GM23338 (cell line): ENCODE results near the gene AGAP3. TPM values are rescaled to one million over a fixed set of nuclear protein-coding genes. Genes with fewer than 3 reads are reported as not detected.

Experiments
- ATAC-seq: fragments of 200-7000 bp; cut with Tn5 transposase; 3 replicates; pipeline ENCODE4 v1.9.1; 2020
- DNase-seq: peaks from one replicate; pipeline ENCODE4 v3.0.0-alpha.2; 2015; ENCODE audit warnings: low spot score
- H2AFZ ChIP-seq: fragments of 200-600 bp; sonication (generic); 2 replicates; pipeline ENCODE4 v1.8.0; 2016; ENCODE audit warnings: antibody characterized with exemption, mild to moderate bottlenecking, moderate library complexity
- H3F3A ChIP-seq: fragments of 200-600 bp; sonication (generic); replicated peaks from 2 replicates; pipeline ENCODE4 v1.8.0; 2017; ENCODE audit warnings: antibody characterized with exemption, mixed run types, low read depth
- H3K27ac ChIP-seq: fragments of 200-600 bp; sonication (generic); 2 replicates; pipeline ENCODE4 v1.6.1; 2016; ENCODE audit warnings: low read depth
- H3K27me3 ChIP-seq: fragments of 200-600 bp; sonication (generic); 2 replicates; pipeline ENCODE4 v1.8.0; 2016; ENCODE audit warnings: mild to moderate bottlenecking, mixed run types, moderate library complexity; ENCODE audit not compliant: insufficient read depth
- H3K36me3 ChIP-seq: fragments of 200-600 bp; sonication (generic); 2 replicates; pipeline ENCODE4 v1.8.0; 2016; ENCODE audit warnings: mild to moderate bottlenecking; ENCODE audit not compliant: insufficient read depth
- H3K4me1 ChIP-seq: fragments of 200-600 bp; sonication (generic); 2 replicates; pipeline ENCODE4 v1.8.0; 2016; ENCODE audit warnings: mild to moderate bottlenecking, moderate library complexity; ENCODE audit not compliant: insufficient read depth
- H3K4me2 ChIP-seq: fragments of 200-600 bp; sonication (generic); 2 replicates; pipeline ENCODE4 v1.7.1; 2017; ENCODE audit warnings: mixed run types
- H3K4me3 ChIP-seq: fragments of 200-600 bp; sonication (generic); 2 replicates; pipeline ENCODE4 v1.6.1; 2016; ENCODE audit warnings: mixed run types
- H3K79me2 ChIP-seq: fragments of 200-600 bp; sonication (generic); replicated peaks from 2 replicates; pipeline ENCODE4 v1.8.0; 2017; ENCODE audit warnings: mild to moderate bottlenecking; ENCODE audit not compliant: insufficient read depth
- H3K9me2 ChIP-seq: fragments of 200-600 bp; sonication (generic); 2 replicates; pipeline ENCODE4 v1.8.0; 2017; ENCODE audit not compliant: insufficient read depth
- H4K20me1 ChIP-seq: fragments of 200-600 bp; sonication (generic); replicated peaks from 2 replicates; pipeline ENCODE4 v1.8.0; 2017; ENCODE audit warnings: mild to moderate bottlenecking; ENCODE audit not compliant: insufficient read depth
- H3K27ac Mint-ChIP-seq: 2 replicates; pipeline ENCODE4 v1.8.0; 2020; ENCODE audit warnings: inconsistent platforms, mild to moderate bottlenecking, moderate library complexity, mixed read lengths
- H3K27me3 Mint-ChIP-seq: 3 replicates; pipeline ENCODE4 v1.8.0; 2022; ENCODE audit warnings: low read depth, mild to moderate bottlenecking, moderate library complexity, mixed read lengths, inconsistent platforms; ENCODE audit not compliant: insufficient read depth, poor library complexity
- H3K36me3 Mint-ChIP-seq: 3 replicates; pipeline ENCODE4 v1.8.0; 2021; ENCODE audit warnings: low read depth, mild to moderate bottlenecking, inconsistent platforms, moderate library complexity, mixed read lengths
- H3K4me1 Mint-ChIP-seq: 3 replicates; pipeline ENCODE4 v1.8.0; 2020; ENCODE audit warnings: mild to moderate bottlenecking, inconsistent platforms, mixed read lengths
- H3K4me3 Mint-ChIP-seq: 3 replicates; pipeline ENCODE4 v1.8.0; 2021; ENCODE audit warnings: moderate library complexity, mild to moderate bottlenecking, inconsistent platforms, mixed read lengths
- H3K9me3 Mint-ChIP-seq: 3 replicates; pipeline ENCODE4 v1.8.0; 2020; ENCODE audit warnings: moderate library complexity, mild to moderate bottlenecking, inconsistent platforms, mixed read lengths
- EZH2 ChIP-seq: fragments of 200-600 bp; sonication (generic); IDR thresholded peaks from one replicate; pipeline ENCODE4 v1.8.0; 2017; ENCODE audit warnings: antibody characterized with exemption, mild to moderate bottlenecking, low read depth; ENCODE audit not compliant: unreplicated experiment
- EZH2phosphoT487 ChIP-seq: fragments of 200-600 bp; sonication (generic); IDR thresholded peaks from one replicate; pipeline ENCODE4 v1.8.1; 2018; ENCODE audit warnings: antibody characterized with exemption; ENCODE audit not compliant: unreplicated experiment
- NANOG ChIP-seq: IDR thresholded peaks from 2 replicates; pipeline ENCODE4 v1.6.1; 2016; ENCODE audit warnings: antibody characterized with exemption, borderline replicate concordance
- POLR2AphosphoS5 ChIP-seq: IDR thresholded peaks from 2 replicates; pipeline ENCODE4 v1.6.1; 2016; ENCODE audit warnings: antibody characterized with exemption, low read depth
- STAT1 ChIP-seq: IDR thresholded peaks from one replicate; pipeline ENCODE4 v1.6.1; 2016; ENCODE audit warnings: antibody characterized with exemption; ENCODE audit not compliant: unreplicated experiment
- ZNF114 ChIP-seq: fragments of 250-450 bp; sonication (Bioruptor Pico); IDR thresholded peaks from 2 replicates; pipeline ENCODE4 v1.5.0; 2020; ENCODE audit warnings: mild to moderate bottlenecking, moderate library complexity
- ZNF331 ChIP-seq: fragments of 250-450 bp; sonication (Bioruptor Pico); IDR thresholded peaks from 2 replicates; pipeline ENCODE4 v1.5.0; 2020; ENCODE audit warnings: low read depth, mild to moderate bottlenecking, moderate library complexity
- polyA plus RNA-seq: library from polyadenylated mRNA; unstranded; fragments of >200 nt; fragmentation: Nextera tagmentation; extraction: Ambion mirVana; gene quantifications from 2 replicates; pipeline ENCODE4 v1.2.1, GENCODE V29; 2016
- total RNA-seq: library from RNA; depleted of rRNA; stranded (reverse); fragments of >200 nt; shearing (Covaris generic); gene quantifications from 2 replicates; pipeline ENCODE4 v1.2.3, GENCODE V29; 2014
- TF ChIP-seq, protein P1 (sequence below), 2 experiments: fragments of 200-600 bp in 1 of 2; sonication (generic) in 1 of 2; conservative IDR thresholded peaks; 2 replicates each; pipeline versions ENCODE4 v1.5.1 to v1.6.1; 2016 to 2017; ENCODE audit warnings: antibody characterized with exemption in 2 of 2, low read depth in 2 of 2, mild to moderate bottlenecking in 2 of 2, moderate library complexity in 1 of 2
- TF ChIP-seq, protein P2 (sequence below): IDR thresholded peaks from one replicate; pipeline ENCODE4 v1.6.1; 2018; ENCODE audit warnings: antibody characterized with exemption; ENCODE audit not compliant: unreplicated experiment

The AGAP3 gene
- total and polyA plus RNA-seq, 2 experiments from 2014 or later, result 24.0 to 39.2 TPM

DNA sequence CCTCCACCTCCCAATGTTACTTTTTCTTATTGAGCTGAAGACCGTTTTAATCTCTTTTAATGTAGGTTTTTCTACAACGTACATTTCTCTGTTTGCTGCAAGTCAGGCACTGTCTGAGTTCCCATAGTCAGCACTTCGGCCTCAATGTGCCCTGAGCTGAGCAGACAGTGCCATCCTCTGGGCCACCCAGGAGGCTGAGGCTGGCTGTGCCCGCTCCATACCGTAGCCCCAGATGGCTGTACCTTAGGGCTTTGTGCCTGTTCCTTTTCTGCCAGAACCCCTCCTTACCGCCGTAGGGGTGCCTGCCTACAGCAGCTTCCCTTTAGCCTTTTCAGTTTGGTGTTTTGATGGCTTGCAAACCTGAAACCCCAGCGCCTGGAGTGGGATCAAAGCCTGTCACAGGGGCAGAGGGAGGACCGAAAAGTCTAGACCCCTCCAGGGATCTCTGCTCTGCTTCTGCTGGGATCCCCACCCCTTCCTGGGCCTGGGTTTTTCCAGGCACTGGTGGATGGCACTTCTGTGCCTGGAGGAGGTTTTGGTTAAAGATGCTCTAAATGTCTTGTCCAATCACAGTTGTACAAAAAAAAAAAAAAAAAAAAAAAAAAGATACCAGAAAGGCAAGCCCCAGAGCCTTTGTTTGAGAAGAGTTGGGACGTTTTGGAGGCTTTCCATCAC lies 9.0 kb downstream of the AGAP3 start (continued):
- TF ChIP-seq, protein P1, sequence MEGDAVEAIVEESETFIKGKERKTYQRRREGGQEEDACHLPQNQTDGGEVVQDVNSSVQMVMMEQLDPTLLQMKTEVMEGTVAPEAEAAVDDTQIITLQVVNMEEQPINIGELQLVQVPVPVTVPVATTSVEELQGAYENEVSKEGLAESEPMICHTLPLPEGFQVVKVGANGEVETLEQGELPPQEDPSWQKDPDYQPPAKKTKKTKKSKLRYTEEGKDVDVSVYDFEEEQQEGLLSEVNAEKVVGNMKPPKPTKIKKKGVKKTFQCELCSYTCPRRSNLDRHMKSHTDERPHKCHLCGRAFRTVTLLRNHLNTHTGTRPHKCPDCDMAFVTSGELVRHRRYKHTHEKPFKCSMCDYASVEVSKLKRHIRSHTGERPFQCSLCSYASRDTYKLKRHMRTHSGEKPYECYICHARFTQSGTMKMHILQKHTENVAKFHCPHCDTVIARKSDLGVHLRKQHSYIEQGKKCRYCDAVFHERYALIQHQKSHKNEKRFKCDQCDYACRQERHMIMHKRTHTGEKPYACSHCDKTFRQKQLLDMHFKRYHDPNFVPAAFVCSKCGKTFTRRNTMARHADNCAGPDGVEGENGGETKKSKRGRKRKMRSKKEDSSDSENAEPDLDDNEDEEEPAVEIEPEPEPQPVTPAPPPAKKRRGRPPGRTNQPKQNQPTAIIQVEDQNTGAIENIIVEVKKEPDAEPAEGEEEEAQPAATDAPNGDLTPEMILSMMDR (conservative IDR thresholded peaks at IDR 0.05; ENCODE audit: low read depth in 2 of 2), result no peak; a peak in 1 of 4 replicates
- no peak for TF ChIP-seq NANOG
- no peak for TF ChIP-seq STAT1
- TF ChIP-seq EZH2phosphoT487, result no peak
- no peak for TF ChIP-seq POLR2AphosphoS5
- TF ChIP-seq, protein P2, sequence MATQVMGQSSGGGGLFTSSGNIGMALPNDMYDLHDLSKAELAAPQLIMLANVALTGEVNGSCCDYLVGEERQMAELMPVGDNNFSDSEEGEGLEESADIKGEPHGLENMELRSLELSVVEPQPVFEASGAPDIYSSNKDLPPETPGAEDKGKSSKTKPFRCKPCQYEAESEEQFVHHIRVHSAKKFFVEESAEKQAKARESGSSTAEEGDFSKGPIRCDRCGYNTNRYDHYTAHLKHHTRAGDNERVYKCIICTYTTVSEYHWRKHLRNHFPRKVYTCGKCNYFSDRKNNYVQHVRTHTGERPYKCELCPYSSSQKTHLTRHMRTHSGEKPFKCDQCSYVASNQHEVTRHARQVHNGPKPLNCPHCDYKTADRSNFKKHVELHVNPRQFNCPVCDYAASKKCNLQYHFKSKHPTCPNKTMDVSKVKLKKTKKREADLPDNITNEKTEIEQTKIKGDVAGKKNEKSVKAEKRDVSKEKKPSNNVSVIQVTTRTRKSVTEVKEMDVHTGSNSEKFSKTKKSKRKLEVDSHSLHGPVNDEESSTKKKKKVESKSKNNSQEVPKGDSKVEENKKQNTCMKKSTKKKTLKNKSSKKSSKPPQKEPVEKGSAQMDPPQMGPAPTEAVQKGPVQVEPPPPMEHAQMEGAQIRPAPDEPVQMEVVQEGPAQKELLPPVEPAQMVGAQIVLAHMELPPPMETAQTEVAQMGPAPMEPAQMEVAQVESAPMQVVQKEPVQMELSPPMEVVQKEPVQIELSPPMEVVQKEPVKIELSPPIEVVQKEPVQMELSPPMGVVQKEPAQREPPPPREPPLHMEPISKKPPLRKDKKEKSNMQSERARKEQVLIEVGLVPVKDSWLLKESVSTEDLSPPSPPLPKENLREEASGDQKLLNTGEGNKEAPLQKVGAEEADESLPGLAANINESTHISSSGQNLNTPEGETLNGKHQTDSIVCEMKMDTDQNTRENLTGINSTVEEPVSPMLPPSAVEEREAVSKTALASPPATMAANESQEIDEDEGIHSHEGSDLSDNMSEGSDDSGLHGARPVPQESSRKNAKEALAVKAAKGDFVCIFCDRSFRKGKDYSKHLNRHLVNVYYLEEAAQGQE, result no peak
- no peak for TF ChIP-seq ZNF114 (CRISPR knock-in tag)
- no peak for TF ChIP-seq ZNF331 (CRISPR knock-in tag)
- TF ChIP-seq EZH2, result no peak

DNA sequence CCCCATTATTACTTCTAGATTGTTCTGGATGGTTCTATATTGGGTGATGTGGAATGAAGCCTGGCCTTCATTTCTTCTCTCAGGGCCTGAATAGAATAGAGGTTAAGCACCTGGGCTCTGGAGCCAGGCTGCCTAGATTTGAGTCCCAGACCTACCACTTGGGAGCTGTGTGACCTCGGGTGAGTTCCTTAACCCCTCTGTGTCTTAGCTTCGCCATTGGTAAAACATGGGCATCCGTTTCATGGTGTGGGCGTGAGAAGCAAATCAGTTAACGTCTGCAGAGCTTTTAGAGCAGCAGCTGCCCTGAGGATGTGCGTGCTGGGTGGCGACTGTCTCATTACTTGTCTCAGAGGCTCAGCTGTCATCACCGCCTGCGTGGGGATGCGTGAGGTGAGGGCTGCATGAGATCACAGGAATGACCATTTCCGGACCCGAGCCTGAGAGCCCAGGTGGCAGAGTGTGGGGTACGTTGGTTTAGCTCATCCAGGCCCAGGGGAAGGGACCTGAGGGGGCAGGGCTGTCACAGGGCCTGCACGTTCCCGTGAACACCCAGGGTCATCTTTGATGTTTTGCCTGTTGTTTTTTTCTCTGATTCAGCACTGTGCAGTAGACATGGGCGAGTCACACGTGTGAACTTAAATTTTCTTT lies 9.7 kb downstream of the AGAP3 start:
- no peak for DNase-seq
- H3F3A ChIP-seq, result 0 out of 2 replicates have a peak, but pooled peaks cover 2% of the 10 kb centered on the region
- H3K27me3 ChIP-seq, result no peaks in the 10 kb centered on the region
- H3K36me3 ChIP-seq, result no peaks in the 10 kb centered on the region
- H3K79me2 ChIP-seq, result peaks cover 97% of the 10 kb centered on the region
- H3K9me2 ChIP-seq, result no peaks in the 10 kb centered on the region
- H3K27ac Mint-ChIP-seq, result no peak overlapping the region
- no peak for ATAC-seq
- no peak overlapping the region for H3K4me2 ChIP-seq
- H3K9me3 Mint-ChIP-seq, result no peaks in the 10 kb centered on the region; the same call in 2 of the 3 replicates
- H3K36me3 Mint-ChIP-seq, result peaks cover 14% of the 10 kb centered on the region; the same call in 2 of the 3 replicates
- H3K4me3 ChIP-seq, result no peak overlapping the region
- peaks cover 12% of the 10 kb centered on the region for H3K27me3 Mint-ChIP-seq
- H3K4me1 ChIP-seq, result peaks cover 12% of the 10 kb centered on the region
- H3K27ac ChIP-seq, result no peak overlapping the region
- no peak overlapping the region for H3K4me3 Mint-ChIP-seq
- H4K20me1 ChIP-seq, result peaks cover 52% of the 10 kb centered on the region
- H3K4me1 Mint-ChIP-seq, result peaks cover 25% of the 10 kb centered on the region
- no peak overlapping the region for H2AFZ ChIP-seq
- TF ChIP-seq, protein P1 (conservative IDR thresholded peaks at IDR 0.05; ENCODE audit: low read depth in 2 of 2), result no peak
- TF ChIP-seq EZH2, result no peak
- TF ChIP-seq, protein P2, result no peak
- TF ChIP-seq EZH2phosphoT487, result no peak
- no peak for TF ChIP-seq ZNF331 (CRISPR knock-in tag)
